Left ventricle myocardium inferior (tissue), 1 donor: ENCODE data around the gene HECW1. TPM values are rescaled to one million over a fixed set of nuclear protein-coding genes. Genes with fewer than 3 reads are reported as not detected.

ENCODE experiments used
- DNase-seq: peaks from one replicate; pipeline ENCODE4 v3.0.0-alpha.2; 2020
- H3K27ac ChIP-seq: fragments of 200-600 bp; replicated peaks from 2 replicates; pipeline ENCODE4 v1.8.0; 2021
- H3K27me3 ChIP-seq: fragments of 200-600 bp; 2 replicates; pipeline ENCODE4 v1.8.0; 2021; ENCODE audit warnings: low read depth
- H3K36me3 ChIP-seq: fragments of 200-600 bp; 2 replicates; pipeline ENCODE4 v1.8.0; 2021
- H3K4me1 ChIP-seq: fragments of 200-600 bp; 2 replicates; pipeline ENCODE4 v1.8.0; 2021
- H3K4me3 ChIP-seq: fragments of 200-600 bp; 2 replicates; pipeline ENCODE4 v1.8.0; 2021; ENCODE audit warnings: mild to moderate bottlenecking, moderate library complexity
- H3K9me3 ChIP-seq: fragments of 200-600 bp; replicated peaks from 2 replicates; pipeline ENCODE4 v1.8.0; 2021
- intact Hi-C: fragments of 100-400 bp; cut with micrococcal nuclease; formaldehyde crosslinking; loops from one replicate; pipeline ENCODE4 v1.11.0; 2022
- total RNA-seq: library from RNA; stranded (reverse); fragmentation: NEBNext Ultra II Directional; extraction: Animal tissue kit (Norgen Biotek cat#: 25700); gene quantifications from one replicate; pipeline ENCODE4 v1.2.1, GENCODE V29; 2021
- TF ChIP-seq, protein P1 (sequence below): fragments of 200-600 bp; IDR thresholded peaks from 2 replicates; pipeline ENCODE4 v1.8.0; 2021; ENCODE audit warnings: antibody characterized with exemption, mild to moderate bottlenecking, borderline replicate concordance
- donor health status: DM: no; HTN: yes; CAD: no; lungs with severe emphysema.

Gene HECW1
- total RNA-seq, 1 donor from 2014 or later: not detected

DNA sequence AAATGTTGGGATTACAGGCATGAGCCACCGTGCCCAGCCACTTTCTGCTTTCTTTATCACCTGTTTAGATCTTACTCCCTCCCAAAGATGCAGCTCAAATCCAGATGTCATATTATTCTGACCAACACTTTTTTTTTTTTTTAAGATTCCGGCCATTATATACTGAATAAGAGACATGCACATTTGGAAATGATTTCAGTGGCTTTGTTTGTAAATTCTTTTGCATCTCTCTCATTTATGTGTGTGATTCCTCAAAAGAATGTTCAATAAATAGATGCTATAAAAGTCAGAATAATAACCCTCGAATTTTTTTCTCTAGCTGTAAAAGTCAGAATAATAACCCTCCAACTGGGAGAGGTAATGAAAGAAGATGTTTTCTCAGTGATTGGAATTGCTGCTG is 25.4 kb downstream of the HECW1 start:
- H3K4me3 ChIP-seq: no peak overlapping the region
- H3K27me3 ChIP-seq: peaks cover 44% of the 10 kb centered on the region
- H3K36me3 ChIP-seq: no peaks in the 10 kb centered on the region
- H3K9me3 ChIP-seq: no peaks in the 10 kb centered on the region
- H3K4me1 ChIP-seq: no peaks in the 10 kb centered on the region
- DNase-seq: no peak
- TF ChIP-seq, protein P1, sequence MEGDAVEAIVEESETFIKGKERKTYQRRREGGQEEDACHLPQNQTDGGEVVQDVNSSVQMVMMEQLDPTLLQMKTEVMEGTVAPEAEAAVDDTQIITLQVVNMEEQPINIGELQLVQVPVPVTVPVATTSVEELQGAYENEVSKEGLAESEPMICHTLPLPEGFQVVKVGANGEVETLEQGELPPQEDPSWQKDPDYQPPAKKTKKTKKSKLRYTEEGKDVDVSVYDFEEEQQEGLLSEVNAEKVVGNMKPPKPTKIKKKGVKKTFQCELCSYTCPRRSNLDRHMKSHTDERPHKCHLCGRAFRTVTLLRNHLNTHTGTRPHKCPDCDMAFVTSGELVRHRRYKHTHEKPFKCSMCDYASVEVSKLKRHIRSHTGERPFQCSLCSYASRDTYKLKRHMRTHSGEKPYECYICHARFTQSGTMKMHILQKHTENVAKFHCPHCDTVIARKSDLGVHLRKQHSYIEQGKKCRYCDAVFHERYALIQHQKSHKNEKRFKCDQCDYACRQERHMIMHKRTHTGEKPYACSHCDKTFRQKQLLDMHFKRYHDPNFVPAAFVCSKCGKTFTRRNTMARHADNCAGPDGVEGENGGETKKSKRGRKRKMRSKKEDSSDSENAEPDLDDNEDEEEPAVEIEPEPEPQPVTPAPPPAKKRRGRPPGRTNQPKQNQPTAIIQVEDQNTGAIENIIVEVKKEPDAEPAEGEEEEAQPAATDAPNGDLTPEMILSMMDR: no peak
- H3K27ac ChIP-seq: no peak overlapping the region
- intact Hi-C loops: no loop called here

DNA sequence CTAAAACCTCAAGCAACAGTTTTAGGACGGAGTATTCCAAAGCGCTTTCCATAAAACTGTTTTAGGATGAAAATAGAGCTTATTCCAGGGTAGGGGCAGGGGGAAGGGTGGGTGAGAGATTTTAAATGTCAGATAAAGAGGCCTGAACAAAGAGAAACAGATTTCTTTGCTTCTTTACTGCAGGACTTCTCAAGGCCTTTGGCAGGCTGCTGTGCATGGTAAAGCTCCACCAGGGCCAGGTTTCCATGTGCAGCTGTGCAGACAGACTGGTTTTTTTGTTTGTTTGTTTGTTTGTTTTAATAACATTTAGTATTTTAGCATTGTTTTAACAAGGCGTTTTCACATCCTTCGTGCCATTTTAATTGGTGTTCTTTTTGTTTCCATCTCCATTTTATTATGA is 26.3 kb downstream of the HECW1 start:
- Histone ChIP-seq H3K4me1 (no peaks in the 10 kb centered on the region), H3K36me3 (no peaks in the 10 kb centered on the region), H3K9me3 (no peaks in the 10 kb centered on the region), H3K27me3 (peaks cover 48% of the 10 kb centered on the region), H3K4me3 (no peak overlapping the region), H3K27ac (no peak overlapping the region)
- no peak for DNase-seq
- TF ChIP-seq, protein P1: no peak
- intact Hi-C loops: no loop called here

DNA sequence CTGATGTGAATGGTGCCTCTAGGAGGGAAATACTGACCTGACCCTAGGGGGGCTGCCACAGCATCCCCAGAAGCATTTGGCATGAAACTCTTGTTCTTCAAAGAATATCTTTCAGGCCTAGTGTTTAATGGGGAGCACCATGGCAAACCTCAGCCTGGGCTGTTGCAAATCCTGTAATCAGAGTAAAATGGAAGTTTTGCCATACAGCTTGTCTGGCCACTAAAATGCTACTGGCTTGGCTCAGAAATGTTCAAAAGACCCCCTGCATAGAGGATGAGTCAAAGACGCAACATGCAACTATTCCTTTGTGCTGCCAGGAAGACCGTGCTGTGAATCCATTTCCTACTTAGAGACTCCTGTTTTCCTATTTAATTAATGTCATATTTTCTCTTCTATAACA is 26.7 kb downstream of the HECW1 start:
- Histone ChIP-seq H3K4me3 (no peak overlapping the region), H3K27me3 (peaks cover 53% of the 10 kb centered on the region), H3K27ac (no peak overlapping the region), H3K36me3 (no peaks in the 10 kb centered on the region), H3K9me3 (no peaks in the 10 kb centered on the region), H3K4me1 (no peaks in the 10 kb centered on the region)
- TF ChIP-seq, protein P1: no peak
- DNase-seq: no peak
- intact Hi-C loops: no loop called here

DNA sequence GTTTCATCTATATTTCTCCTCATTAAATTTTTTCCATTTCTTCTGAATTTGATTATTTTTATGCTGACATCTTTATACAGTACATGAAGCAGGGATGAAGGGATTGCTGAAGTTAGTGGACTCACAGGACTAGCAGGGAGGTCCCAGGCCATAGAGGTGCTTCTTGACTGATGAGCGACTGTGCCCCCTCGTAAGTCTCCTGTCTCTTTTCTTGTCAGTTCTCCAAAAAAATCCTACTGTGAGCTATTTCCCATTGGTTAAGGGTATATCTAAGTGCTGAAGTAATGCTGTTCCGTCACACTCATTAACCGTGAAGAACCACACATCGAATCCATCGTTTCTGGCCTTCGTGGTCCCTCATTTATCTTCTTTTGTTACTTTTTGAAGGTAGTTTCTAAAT is 27.7 kb downstream of the HECW1 start:
- no peaks in the 10 kb centered on the region for H3K4me1 ChIP-seq
- DNase-seq: no peak
- H3K27me3 ChIP-seq: peaks cover 52% of the 10 kb centered on the region
- intact Hi-C loops: no loop called here
- no peak overlapping the region for H3K4me3 ChIP-seq
- TF ChIP-seq, protein P1: no peak
- no peak overlapping the region for H3K27ac ChIP-seq
- H3K36me3 ChIP-seq: no peaks in the 10 kb centered on the region
- no peaks in the 10 kb centered on the region for H3K9me3 ChIP-seq

DNA sequence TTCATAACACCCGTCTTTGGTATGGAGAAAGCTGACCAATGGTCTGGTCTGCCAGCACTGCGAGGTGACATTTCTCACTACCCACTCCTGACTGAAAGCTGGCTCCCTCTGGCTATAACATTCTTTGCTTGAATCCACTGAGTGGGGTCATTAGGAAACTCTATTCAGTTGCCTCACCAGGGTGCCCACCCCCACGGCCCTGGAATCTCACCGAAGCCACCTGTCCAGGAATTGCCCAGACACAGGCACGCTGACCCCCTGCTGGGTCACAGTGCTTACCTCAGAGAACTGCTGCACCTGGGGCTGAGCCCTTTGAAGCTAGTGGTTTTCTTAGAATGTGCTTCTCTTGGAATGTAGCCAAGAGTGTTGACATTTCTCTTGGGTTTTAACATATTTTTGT is 28.6 kb downstream of the HECW1 start:
- TF ChIP-seq, protein P1: no peak
- no peaks in the 10 kb centered on the region for H3K4me1 ChIP-seq
- H3K9me3 ChIP-seq: no peaks in the 10 kb centered on the region
- H3K4me3 ChIP-seq: no peak overlapping the region
- intact Hi-C loops: no loop called here
- H3K27ac ChIP-seq: no peak overlapping the region
- peaks cover 48% of the 10 kb centered on the region for H3K27me3 ChIP-seq
- H3K36me3 ChIP-seq: no peaks in the 10 kb centered on the region
- no peak for DNase-seq

DNA sequence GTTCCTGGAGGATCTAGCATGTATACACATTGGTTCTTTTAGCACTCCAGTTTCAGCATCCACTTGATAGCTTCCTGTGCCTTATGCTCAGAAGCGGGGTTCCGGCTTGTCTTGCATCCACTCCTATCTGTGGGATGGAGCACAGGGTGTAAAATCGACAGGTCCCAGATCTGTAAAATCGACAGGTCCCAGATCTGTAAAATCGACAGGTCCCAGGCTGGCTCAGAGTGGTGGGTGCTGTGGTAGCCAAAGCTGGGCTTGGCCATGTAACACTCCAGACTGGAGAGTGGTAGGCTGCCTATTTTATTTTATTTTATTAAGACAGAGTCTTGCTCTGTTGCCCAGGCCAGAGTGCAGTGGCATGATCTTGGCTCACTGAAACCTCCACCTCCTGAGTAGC is 30.3 kb downstream of the HECW1 start:
- Histone ChIP-seq H3K4me3 (no peak overlapping the region), H3K9me3 (no peaks in the 10 kb centered on the region), H3K36me3 (no peaks in the 10 kb centered on the region), H3K27ac (no peak overlapping the region), H3K27me3 (peaks cover 41% of the 10 kb centered on the region), H3K4me1 (no peaks in the 10 kb centered on the region)
- intact Hi-C loops: no loop called here
- DNase-seq: no peak
- TF ChIP-seq, protein P1: no peak
